ENCODE results near the gene ANG.

Gene ANG

GRCh38 chr14:20676072-20676471 is 12.5 kb upstream of the ANG start:
- DNase-seq: no peak

DNA sequence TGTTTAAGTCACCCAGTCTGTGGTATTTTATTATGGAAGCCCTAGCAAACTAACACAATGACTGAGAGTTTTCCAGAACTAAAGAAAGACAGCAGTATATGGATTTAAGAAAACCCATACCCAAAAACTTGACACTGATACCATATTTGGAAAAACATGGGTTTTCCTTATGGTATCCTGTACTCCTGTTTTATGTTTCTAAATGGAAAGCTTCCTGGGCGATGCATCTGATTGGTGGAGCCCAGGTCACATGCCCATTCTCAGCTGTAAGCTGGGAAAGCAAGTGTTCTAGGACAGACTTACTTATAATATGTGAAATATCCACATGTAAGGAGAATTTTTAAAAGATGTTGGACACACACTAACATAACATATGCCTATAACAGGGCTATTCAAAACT is 8.7 kb upstream of the ANG start:
- DNase-seq: no peak

DNA sequence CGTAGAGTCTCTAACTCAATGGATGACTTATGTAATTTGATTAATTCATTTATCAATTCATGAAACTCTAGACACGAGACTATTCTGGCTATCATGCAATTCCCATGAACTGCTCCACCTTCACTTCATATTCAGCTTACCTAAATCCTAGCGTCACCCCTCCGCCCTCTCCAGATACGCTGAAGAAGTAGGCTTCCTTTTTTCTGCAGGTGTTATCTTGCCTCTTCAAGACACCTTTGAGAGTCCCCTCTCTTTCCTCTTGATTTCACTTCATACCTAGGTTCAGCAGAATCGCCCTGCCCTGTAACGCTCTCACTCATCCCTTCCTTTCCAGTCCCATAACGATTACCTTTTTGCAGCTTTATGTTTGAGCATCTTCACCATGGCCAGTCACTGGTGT is 8.2 kb upstream of the ANG start:
- DNase-seq: no peak

- DNase-seq: no peak
Observed at GRCh38 chr14:20680843-20681347, 7.7 kb upstream of the ANG start.

DNA sequence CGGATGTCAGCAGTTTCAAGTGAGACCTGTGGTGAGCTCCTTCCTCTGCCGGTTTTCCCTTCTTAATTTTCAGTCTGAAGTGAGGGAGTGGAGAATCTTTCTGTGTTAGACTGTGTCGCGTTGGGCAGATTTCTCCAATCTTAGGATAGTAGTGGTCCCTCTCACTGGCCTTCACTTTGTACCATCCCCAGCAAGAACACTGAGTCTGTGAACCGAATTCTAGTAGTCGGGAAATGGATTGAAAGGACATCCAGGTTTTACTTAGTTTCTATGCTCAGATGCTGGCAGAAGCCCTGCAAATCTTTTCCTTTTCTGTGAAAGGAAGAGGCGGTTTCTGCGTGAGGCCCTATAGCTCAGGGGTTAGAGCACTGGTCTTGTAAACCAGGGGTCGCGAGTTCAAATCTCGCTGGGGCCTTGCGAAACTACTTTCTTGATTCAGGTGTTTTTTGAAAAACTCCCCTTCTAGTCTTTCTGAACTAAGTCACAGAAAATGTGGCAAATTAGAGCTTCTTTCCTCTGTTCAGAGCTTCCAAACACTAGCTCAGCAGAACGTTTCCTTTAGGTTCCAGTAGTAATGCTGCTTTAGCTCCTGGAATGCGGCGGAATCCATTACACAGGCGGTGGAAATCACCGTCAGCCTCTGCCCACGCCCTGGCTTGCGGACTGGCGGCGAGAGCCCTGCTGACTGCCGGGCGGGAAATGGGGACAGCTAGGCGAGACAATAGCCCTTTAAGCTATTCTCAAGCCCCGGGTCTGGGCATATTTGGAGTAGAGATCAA is 7.0 kb upstream of the ANG start:
- DNase-seq: peak; percentile 43

DNA sequence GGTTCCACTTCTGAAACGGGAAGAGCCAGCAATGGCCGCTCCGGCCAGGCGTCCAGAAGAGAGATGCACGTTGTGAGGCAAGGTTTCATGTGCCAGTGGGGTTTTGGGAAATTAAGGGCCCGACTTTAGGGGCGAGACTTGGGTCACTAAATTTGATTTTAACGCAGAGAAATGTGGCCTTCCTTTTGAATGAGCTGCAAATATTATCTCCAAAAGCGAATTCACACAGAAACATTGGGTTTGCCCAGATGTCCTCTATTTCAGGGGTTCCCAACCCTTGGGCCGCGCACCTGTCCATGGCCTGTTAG is 6.5 kb upstream of the ANG start:
- DNase-seq: no peak

- no peak for DNase-seq
Observed at GRCh38 chr14:20682435-20683124, 6.0 kb upstream of the ANG start.

- peak; percentile 54 for DNase-seq
Observed at GRCh38 chr14:20683125-20683890, 5.3 kb upstream of the ANG start.

DNA sequence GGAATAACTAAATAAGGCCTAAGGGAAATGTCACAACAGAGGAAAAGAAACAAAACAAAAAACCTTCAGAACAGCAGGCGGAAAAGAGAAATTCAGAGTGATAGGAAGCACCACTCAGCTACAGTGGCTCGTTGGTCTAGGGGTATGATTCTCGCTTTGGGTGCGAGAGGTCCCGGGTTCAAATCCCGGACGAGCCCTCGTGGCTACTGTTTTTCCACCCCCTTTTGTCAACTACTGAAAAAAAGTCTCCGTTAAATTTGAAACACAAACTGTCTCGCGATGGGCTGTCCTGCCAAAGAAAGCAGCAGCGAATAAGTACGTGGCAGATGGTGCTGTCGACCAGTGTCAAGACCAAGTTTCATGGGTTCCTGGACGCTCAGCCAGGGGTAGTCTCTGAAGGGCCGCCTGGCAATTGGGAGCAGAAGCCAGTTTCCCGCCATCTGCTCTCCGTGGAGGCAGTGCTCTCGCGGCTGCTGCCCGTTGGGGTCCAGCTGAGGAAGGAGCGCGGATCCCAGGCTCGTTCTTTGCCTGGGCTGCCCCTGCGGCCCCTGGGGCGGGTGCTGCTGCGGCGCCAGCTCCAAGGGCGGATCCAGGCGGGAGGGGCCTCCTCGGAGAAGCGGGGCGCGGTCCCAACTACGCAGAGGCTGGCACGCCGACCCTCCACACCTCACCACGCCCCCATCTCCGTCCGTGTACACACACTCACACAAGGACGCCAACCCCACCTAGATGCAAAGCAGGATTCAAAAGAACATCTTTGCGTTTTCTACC is 4.5 kb upstream of the ANG start, which contains the start of gene RNASE4:
Gene RNASE4 (plus strand): TSS at position 670 of the 771 bp plus-strand sequence. CDS start 14,812 bp downstream, outside the sequence.
- DNase-seq: peak; percentile 45

GRCh38 chr14:20684662-20685456 is 3.7 kb upstream of the ANG start:
- DNase-seq: no peak

DNA sequence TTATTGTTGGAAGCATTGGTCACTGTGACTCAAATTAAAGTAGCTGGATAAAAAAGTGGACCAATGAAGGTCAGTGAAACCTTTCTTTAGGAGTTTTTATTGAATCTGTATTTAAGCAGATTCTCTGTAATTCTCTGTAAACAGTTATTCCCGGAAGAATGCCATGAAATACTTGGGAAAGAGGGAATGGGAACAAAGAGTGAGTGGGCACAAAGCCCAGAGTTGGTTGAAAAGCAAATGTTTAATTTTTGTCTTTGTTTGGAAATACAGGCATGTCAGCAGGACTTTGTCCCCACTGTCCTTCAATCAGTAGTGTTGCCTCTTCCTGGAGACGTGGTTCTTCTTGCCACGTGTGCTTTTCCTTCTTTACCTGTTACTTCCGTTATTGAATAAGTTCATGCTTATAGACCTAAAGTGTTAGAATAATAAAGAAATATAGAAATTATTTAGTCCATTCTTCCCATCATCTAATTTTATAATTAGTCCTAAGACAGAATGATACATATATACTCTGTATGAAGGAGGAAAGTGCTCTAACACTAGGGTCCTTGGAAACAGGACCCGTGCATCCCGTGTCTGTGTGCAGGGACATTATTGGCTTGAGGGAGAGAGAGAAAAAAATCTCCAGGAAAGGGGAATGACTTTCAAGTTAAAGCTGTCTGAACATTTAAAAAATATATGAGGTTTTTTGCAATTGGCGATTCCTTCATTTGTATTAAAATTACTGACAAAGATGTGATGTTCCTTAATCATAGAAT is 2.0 kb upstream of the ANG start:
- DNase-seq: no peak

GRCh38 chr14:20687362-20688166 is 1.0 kb upstream of the ANG start:
- no peak for DNase-seq

DNA sequence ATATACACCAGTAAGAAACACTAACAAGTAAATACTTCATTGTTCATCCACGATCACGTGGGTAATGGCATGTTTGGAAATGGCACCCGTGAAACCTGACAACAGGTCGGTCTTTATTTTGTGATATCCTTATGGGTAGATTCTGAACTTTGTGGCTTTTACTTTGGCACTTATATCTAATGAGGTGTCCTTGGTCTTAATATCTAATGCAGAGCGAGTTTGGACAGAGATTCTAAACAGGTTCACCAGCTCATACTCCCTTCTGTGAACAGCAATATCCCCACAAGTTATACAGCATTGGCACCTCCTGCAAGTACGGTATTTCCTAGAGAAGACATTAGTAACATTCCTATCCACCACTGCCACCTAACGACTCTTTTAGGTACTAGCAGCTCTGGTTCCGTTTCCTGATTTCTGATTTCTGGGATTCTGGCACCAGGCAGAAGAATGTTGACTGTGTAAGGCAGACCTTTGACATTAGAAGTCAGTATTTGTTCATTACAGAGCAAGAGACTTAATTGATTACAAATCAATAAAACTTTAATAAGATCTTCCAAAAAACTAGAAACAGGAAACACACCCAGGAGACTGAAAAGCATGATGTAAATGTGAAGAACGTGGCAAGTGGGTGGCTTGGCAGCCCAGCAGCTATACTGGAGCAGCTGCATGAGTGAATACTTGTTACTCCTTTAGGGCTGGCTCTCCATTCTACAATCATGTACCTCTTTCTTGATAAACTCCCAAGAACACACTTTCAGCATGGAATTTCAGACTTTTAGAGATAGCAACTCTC is 2.5 kb downstream of the ANG start:
- DNase-seq: peak; percentile 41

DNA sequence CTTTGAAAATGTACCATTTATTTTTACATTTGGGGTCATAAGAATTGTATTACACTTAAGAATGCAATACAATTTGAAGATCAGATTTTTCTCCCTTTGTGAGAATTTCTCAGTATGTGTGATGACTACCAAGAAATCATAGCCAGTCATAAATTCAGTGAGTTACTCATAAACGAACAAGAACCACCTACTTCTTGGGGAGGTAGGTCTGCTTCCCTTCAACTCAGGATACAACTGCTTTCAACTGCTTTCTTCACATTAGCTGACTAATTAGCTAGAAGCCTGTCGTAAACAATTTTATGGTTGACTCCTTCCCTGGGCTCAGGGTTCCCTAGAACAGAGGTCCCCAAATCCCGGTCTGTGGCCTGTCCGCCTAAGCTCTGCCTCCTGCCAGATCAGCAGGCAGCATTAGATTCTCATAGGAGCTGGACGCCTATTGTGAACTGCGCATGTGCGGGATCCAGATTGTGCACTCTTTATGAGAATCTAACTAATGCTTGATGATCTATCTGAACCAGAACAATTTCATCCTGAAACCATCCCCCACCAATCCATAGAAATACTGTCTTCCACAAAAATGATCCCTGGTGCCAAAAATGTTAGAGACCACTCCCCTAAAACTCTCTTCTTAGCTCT is 3.7 kb downstream of the ANG start:
- no peak for DNase-seq

GRCh38 chr14:20696764-20697163 is 8.2 kb downstream of the ANG start:
- DNase-seq: no peak

DNA sequence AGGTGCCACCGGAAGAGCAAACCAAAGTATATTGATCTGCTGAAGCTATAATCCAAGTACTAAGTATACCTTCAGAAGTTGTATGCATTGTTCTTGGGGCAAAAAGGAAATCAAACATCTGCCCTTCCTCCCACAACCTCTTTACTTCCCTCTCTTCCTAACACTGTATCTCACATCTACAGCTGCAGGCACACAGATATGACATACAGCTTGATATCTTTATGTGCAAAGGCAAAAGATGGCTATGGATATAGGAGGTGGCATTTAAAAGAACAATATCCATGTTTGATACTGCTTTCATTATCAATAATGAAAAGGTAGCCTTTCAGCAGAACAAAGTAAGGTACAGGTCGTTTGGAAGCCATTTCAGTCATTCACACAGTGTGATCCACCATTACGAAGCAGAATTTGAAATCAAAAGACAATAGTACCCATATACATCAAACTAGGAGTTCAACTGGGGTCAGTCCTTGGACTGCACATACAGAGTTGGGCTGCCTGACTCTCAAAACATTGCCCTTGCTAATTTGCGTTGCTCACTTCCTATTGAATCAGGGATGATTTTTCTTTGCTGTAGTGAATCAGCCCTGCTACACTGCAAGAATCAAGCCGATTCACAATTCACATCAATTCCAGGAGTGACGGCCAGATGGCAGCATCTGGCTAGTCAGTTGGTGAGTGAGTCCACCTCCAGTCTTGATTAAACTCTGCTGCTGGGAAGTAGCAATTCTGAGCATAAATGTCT is 8.9 kb downstream of the ANG start:
- DNase-seq: peak; percentile 4

DNA sequence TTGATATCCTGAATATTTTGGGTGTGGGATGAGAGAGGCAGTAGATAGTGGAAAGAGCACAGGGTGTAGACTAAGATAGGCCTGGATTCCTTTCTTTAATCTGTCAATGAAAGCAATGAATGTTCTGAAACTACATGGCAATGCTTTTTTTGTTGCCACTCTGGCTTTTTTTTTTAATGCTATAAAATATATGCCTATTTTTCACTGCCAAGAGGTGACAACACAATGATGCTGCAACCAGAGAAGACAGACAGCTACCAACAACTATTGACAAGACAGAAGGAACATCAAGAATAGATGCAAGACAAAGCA is 9.4 kb downstream of the ANG start:
- no peak for DNase-seq

- no peak for DNase-seq
Observed at GRCh38 chr14:20698934-20699333, 10.4 kb downstream of the ANG start.

Data from GF-D8 (cell line).